Epidermal melanocyte (primary cell): Measurements from ENCODE around the gene SLC5A4.

Source experiments
- DNase-seq: peaks from one replicate; pipeline ENCODE4 v3.0.0; 2011; ENCODE audit warnings: low spot score; ENCODE audit not compliant: insufficient read length

The SLC5A4 gene

DNA sequence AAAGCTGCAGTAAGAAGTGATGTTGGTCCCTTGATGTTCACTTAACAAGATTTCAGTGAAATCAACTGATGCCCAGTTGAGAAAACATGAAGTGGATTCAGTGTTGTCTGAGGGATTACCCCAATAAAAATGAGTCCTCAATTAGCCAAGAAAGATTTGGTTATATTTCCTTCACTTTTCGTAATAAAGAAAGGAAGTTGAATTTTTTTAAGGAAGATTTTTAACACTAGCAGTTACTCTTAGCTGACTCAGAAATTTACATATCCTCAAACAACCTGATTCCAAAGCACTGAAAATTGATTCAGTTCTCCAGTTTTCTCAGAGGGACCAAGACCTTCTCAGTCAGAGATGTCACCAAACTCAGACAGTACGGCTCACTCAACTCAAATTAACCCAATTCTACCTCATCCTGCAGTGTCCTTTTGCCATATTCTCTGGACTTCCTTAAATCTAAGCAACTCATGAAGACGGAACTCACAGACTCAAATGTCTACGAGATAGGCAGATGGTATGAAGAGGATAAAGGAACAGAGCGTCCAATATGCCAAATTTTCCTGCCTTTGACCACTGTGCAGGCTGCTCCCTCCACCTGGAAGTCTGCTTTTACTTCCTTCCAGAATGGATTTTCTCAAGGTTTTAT, 22.8 kb downstream of the SLC5A4 start:
- DNase-seq, result no peak

DNA sequence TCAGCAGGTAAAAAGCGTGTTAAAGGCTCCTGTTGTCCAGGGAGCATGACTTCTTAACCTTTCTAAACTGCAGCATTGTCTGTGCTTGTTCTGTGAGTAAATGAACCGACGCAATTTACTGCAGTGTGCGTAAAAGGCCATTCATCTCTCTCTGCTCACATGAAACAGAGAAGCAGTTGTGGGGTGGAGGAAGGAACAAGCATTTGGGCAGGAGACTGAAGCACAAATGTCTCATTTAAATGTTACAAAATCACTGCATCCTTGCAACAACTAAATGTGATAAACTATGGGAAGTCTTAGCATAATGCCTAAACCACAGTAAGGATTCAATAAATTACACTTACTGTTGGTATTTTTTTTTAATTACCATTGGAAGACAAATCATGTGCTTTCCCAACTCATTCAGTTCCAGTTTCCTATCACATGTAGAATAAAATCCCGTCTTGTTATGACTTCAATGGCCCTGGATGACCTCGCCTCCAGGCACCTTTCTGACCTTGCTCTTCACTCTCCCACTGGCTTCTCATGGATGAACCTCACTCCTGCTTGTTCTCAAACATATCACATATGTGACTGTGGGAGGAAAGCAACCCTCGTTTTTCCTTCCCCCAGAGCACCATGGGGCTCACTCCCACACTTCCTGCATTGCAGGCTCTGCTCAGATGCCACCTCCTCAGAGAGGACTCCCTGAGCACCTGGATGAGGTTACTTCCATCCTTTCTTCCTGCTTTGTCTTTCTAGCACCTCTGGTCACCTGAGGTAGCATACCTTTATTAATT, 28.6 kb downstream of the SLC5A4 start:
- DNase-seq, result peak; percentile 36

DNA sequence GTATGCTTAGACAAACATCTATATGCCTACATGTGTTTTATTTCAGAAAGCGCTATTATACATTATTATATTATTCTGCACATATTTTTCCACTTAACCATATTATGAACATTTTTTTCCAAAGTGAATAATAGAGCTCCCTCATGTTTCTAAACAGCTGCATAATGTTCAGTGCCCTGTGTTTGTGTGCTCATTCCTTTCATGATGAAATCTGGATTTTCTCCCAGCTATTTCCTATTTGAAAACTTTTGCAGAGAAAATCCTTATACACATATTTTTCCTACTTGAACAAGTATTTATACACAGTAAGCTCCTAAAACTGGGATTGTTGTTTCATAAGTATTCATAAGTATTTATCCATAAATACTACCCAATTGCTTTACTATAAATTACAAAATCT, 32.2 kb downstream of the SLC5A4 start:
- DNase-seq, result no peak

DNA sequence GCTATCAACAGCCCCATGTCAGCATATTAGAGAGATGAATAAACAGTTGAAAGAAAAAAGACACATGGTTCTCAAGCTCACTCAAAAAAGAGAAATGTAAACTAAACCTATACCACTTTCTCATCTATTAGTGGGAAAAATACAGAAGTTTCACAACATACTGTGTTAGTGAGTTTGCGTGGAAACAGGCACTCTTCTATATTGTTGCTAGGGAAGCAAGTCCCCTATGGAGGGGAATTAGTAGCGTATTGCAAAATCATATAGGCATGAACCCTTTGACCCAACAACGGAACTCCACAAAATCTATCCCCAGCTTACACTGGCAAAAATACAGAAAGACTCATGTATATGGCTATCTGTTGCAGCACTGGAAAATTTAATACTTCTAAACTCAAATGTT, 36.1 kb downstream of the SLC5A4 start:
- no peak for DNase-seq

DNA sequence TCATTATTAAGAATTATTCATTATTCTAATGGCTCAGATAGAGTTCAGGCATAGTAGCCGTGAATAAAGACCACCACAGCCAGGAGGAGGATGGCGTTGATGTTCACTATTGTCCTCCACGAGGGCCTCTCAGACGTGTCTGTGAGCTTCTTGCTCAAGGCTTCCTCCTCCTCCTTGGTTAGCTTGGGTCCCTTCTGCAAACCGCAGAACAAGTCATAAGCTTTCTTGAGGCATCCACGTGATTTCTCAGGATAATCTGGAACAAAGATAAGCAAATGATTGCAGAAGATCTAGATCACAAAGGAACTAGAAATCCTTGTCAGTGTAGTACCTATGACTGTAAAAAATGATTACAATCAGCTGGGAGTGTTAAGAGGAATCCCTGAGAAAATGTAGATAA, 36.7 kb downstream of the SLC5A4 start:
- no peak for DNase-seq

DNA sequence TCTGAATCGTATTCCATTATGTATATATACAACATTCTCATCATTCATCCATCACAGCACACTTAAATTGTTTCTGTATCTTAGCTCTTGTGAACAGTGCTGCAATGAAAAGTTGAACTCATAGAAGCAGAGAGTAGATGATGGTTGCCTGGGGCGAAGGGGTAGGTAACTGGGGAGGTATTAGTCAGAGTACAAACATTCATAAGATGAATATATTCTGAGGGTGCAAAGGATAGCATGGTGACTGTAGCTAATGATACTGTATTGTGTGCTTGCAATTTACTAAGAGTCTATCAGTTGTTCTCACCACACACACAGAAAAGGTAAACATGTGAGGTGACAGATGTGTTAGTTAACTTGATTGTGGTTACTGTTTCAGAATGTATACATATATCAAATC, 37.7 kb downstream of the SLC5A4 start:
- DNase-seq, result no peak

DNA sequence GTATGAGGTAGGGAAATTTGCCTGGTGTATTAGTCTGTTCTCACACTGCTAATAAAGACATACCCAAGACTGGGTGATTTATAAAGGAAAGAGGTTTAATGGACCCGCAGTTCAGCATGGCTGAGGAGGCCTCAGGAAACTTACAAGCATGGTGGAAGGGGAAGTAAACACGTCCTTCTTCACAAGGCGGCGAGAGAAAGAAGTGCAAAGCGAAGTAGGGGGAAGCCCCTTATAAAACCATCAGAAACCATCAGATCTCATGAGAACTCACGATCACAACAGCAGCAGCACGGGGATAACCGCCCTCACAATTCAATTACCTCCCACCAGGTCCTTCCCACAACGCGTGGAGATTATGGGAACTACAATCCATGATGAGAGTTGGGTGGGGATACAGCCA, 38.2 kb downstream of the SLC5A4 start:
- no peak for DNase-seq

DNA sequence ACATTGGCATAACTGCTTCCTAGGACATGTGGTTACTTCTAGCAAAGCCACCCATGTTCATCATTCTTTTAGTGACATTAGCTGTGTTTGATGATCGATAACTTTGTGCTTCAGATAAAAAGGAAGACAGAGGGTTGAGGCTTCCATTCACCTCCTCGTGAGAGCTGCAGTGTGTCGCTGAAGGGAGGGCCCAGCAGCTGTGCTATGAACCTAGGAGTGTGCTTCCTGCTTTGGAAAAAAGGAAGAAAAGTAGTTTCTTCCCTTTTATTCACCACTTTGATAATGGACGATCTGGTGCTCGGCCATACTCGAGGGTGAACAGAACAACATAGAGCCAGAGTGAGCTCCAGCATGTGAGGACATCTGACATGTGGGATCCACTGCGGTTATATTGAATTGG, 44.1 kb downstream of the SLC5A4 start:
- DNase-seq, result no peak

DNA sequence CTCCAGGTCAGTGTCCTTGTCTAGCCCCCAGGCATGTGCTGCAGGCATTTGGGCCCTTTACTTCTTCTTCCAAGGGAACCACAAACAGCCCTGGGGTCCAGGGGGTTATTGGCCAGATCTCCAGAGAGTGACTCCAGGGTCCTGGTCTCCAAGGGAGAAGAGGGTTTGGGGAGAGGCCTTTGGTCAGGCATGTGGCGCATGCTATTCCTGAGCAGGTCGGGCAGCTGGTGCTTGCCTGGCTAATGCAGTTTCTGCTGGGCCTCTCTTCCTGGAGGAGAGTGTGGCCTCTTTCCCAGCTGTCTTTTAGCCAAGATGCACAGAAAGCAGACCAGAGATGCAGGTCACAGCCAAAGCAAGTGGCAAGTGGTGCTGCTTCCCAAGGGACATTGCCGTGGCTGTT, 46.5 kb downstream of the SLC5A4 start:
- no peak for DNase-seq

DNA sequence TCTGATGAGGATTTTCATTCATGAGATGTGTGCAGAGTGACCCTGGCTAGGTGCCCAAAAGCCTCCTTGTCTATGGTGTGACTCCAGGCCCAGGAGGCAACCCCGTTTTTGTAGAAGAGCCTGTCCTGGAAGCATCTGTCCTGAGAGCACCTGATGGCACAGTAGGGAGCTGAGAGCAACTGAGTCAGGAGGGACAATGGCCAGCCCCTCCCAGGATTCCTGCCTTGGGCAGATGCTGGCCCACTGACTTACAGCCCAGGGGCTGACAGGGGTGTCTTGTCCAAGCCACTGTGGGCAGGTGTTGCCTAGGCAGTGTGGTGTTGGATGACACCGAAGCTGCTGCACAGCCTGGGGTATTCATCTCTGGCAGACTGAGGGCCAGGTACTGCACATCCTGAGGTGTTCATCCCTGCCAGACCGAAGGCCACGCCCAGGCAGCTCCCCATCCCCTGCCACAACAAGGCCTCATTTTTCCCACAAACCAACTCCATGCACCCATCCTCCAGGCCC, 47.1 kb downstream of the SLC5A4 start:
- DNase-seq, result no peak

DNA sequence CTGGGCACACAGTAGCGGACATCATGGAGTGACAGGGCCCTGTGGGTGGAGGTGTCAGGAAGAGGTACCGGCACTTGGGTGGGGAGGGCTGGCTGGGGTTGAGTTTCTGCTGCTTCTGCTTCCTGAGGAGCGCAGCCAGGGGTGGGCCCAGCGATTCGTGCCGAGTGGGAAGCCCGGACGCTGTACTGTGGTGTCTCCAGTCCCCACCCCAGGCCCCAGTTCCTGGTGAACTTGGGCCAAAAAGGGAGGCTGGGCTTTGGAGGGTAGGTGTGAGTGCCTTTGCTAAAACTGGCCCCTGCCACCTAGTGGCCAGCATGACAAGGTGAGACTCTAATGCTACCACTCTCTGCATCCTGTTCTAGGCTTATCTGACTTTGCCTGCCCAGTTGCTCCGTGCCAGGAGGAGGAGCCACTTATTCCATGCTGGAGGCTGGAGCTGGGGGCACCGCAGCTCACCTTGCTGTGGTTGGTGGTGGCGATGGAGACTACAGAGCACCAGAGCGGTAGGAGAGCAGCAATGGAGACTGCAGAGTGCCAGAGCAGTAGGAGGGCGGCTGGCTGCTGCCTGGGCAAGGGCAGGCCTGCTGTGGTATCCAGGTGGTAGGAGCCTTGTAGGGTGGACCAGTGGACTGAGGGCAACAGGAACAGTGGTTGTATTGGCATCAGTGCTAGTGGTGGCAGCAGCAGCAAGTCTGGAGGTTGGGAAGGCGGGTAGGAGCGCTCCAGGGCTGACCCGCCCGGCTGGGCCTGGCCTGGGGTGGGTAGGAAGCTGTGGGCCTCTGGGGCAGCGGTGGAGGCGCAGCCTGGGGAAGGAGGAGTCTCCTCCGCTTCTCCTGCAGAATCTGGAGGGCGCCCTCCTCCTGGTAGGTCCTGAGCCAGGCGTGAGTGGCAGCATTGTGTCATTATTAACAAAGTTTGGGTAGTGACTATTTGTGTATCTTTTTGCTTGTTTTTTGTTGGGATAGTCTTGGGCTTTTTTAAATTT, 48.1 kb downstream of the SLC5A4 start:
- DNase-seq, result no peak

DNA sequence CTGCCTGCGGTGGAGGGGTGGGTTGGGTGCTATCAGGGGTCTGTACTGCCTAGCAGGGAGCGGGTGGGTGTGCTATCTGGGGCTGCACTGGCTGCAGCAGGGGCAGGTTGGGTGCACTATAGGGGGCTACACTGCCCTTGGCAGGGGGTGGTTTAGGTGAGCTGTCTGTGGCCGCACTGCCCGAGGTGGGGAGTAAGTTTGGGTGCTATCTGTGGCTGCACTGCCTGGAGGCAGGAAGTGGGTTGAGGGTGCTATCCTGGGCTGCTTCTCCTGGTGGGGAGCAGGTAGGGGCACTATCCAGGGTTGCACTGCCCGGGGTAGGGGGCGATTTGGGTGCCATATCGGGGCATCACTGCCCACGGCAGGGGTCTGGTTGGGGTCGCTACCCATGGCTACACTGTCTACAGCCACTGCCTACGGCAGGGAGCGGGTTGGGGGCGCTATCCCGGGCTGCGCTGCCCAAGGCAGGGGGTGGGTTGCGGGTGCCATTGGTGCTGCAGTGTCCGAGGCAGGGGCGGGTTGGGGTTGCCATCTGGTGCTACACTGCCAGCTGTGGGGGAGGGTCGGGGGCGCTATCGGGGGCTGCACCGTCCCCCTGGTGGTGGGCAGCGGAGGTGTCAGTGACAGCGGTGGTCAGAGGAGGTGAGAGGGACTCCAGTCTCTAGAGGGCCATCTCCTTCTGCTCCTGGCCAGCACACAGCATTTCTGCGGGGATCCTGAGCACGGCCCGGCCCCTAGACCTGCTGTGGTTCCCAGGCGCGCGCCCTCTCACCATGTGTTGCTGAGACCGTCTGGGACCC, 49.0 kb downstream of the SLC5A4 start:
- no peak for DNase-seq

DNA sequence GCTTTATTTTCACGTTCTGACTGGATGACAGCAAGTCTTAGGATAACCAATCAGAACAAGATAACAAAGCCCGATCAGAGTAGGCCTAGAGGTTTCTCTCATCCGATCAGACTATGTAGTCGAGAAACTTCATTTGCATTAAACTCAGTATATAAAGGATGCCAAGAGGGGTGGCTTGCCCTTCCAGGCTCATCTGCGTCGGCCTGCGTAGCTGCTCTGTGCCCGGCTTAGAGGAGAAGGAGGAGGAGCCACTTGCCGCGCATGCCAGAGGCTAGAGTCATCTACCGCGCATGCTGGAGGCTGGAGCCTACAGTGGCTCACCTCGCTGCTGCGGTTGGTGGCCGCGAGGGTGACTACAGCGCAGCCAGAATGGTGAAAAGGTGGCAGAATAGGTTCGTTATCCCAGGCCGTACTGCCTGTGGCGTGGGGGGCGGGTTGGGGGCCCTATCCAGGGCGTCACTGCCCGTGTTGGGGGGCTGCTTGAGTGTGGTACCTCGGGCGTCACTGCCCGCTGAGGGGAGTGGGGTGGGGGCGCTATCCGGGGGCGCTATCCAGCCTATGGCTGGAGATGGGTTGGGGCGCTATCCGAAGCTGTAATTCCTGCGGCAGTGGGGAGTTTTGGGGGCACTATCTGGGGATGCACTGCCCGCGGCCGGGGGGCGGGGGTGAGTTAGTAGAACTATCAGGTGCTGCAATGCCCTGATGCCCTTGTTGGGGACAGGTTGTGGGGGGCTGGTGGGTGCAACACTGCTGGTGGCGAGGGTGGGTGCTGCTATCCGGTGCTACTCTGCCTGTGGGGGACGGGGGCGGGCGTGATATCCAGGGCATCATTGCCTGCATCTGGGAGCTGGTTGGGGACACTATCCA, 50.1 kb downstream of the SLC5A4 start, which contains the start of gene RFPL2:
RFPL2 (minus strand) TSS at position 218 of the 867 bp plus-strand sequence. CDS start 2,622 bp downstream, outside the sequence.
- no peak for DNase-seq

DNA sequence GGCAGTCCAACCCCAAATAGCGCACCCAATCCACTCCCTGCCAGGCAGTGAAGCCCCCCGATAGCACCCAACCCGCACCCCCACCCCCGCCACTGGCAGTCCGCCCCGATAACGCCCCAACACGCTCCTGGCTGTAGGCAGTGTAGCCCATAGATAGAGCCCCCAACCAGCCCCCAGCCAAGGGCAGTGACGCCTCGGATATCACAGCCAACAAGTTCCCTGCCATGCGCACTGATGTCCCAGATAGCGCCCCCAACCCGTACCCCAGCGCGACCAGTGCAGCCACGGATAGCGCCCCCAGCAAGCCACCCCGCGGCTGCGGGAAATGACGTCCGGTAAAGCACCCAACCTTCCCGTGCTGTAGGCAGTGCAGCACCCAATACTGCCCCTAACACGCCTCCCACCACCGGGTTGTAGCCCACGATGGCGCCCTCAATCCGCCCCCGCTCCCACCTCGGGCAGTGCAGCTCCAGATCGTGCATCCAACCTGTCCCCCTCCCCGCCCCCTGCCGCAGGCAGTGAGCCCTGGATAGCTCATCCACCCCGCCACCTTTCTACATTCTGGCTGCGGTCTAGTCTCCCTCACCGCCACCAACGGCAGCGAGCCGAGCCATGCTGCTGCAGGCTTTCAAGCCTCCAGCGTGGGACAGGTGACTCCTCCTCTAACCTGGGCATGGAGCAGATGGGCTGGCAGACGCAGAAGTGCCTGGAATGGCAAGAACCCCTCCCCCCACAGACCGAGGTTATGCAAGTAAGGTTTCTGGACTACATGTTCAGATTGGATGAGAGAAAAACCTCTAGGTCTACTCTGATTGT, 50.9 kb downstream of the SLC5A4 start:
- no peak for DNase-seq

DNA sequence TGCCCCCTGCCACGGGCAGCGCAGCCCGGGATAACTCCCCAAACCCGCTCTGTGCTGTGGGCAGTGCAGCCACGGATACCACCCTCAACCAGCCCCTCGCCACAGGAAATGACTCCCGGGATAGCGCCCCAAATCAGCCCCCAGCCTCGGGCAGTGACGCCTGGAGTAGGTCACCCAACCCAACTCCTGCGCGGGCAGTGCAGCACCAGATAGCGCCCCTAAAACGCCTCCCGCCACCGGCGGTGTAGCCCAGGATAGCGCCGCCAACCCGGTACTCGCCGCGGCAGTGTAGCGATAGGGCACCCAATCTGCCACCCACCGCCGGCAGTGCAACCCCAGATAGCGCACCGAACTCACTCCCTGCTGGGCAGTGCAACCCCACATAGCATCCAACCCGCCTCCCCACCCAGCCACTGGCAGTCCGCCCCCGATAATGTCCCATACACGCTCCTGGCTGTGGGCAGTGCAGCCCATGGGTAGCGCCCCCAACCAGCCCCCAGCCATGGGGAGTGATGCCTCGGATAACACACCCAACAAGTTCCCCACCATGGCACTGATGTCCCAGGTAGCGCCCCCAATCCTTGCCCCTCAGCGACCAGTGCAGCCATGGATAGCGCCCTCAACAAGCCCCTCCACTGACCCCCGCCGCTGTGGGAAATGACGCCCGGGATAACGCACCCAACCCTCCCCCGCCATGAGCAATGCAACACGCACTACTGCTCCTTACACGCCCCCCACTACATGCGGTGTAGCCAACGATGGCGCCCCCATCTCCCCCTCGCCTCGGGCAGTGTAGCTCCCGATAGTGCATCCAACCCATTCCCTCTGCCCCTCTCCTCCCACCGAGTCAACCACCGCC, 51.7 kb downstream of the SLC5A4 start:
- DNase-seq, result no peak

DNA sequence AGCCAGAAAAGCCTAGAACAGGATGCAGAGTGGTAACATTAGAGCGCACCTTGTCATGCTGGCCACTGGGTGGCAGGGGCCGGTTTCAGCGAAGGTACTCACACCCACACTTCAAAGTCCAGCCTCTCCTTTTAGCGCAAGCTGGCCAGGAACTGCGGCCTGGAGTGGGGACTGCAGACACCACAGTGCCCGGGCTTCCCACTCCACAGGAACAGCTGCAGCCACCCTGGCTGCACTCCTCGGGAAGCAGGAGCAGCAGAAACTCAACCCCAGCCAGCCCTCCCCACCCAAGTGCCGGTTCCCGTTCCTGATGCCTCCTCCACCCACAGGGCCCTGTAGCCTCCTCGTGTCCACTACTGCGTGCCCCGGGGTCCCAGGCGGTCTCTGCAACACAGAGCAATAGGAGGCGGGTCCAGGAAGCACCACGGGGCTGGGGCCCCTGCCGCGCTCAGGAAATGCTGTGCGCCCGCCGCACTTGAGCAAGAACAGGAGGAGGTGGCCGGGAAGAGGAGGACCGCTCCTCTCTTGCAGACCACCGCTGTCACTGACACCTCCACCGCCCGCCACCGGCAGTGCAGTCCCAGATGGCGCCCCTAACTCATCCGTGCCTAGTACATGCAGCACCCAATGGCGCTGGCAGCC, 52.5 kb downstream of the SLC5A4 start:
- peak; percentile 45 for DNase-seq

DNA sequence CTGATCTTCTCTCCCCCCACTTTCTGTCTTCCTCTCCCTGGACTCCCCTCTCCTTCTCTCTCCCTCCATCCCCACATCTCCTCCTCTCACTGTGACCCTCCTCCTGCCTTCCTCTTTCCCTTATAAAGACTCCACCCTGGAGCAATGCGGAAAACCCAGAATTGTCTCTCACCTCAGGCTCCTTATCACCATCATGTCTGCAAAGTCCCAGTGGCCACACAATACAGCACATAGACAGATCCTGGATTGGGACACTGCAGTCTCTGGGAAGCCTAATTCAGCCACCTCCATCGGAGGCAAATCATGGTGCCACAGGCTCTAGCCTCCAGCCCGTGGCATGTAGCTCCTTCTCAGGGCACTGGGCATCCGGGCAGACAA, 53.0 kb downstream of the SLC5A4 start:
- DNase-seq, result no peak

DNA sequence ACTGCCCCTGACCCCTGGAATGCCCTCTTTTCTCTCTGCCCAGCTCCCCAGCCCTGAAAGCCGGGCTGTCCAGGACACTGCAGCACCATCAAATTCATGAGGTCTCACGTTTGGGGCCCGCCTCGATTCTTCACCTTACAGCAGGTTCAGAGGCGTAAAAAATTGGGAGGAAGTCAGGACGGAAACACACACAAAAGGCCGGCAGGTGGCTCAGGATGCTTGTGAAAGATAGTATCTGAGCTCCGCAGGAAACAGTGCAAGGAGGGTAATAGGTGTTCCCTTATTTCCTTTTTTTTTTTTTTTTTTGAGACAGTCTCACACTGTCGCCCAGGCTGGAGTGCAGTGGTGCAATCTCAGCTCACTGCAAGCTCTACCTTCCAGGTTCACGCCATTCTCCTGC, 54.4 kb downstream of the SLC5A4 start:
- DNase-seq, result no peak
